ENCODE measurements around the gene LRRC53. TPM values are rescaled to one million over a fixed set of nuclear protein-coding genes. Genes with fewer than 3 reads are reported as not detected.

Gene LRRC53
- polyA plus RNA-seq, 1 of the 3 experiments (the other 2 are of a cell fraction), result not detected

DNA sequence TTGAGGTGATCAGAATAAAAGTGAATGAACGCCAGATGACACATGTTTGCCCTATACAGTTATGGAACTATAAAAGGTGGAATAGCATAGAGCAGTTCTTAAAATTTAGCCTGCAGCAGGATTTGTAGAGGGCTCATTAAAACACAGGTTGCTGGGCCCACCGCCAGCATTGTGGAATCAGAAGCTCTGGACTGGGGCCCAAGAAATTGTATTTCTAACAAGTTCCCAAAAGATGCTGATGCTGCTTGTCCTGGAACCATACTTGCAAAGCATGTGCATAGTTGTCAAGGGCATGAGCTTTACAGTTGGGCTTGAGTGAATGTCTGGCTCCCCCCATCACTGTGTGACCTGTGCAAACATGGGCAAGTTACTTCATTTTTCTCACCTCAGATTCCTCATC is 37.5 kb upstream of the LRRC53 start:
- 86% methylated on average over 2 of the region's 2 CpGs for WGBS (ENCODE audit: low lambda C conversion rate)
- POLR2A ChIA-PET, result no interaction called here
- Histone ChIP-seq H3K27ac (ENCODE audit: low read depth in 2 of 2, low read length in 1 of 2) (peak overlapping the region in 1 of 2 experiments; percentile 58; a peak in 1 of 4 replicates), H3K4me3 (ENCODE audit: low read depth in 2 of 2, low read length in 1 of 2) (no peak overlapping the region), H3K36me3 (replicated peaks in 1 of 2; ENCODE audit: control insufficient read depth in 1 of 2, insufficient read depth in 2 of 2, low read length in 1 of 2) (no peaks in the 10 kb centered on the region), H3K9me3 (no peaks in the 10 kb centered on the region), H3K27me3 (ENCODE audit: insufficient read depth) (no peaks in the 10 kb centered on the region), H3K4me1 (ENCODE audit: control insufficient read depth in 1 of 2, insufficient read depth in 2 of 2, low read depth in 1 of 2, low read length in 1 of 2) (peaks cover 0 to 12% of the 10 kb centered on the region in 2 experiments; a peak in 2 of 4 replicates), H2AFZ (ENCODE audit: low read depth) (no peak overlapping the region), H3K4me2 (no peak overlapping the region), H3K9ac (no peak overlapping the region), H3K79me2 (ENCODE audit: insufficient read depth) (no peaks in the 10 kb centered on the region), H4K20me1 (ENCODE audit: insufficient read depth) (no peaks in the 10 kb centered on the region), H3K9me2 (no peaks in the 10 kb centered on the region), H3F3A (replicated peaks; ENCODE audit: insufficient read depth) (no peaks in the 10 kb centered on the region)
- CTCF ChIA-PET, result interaction anchor here (1.2 kb wide), 1 partner anchor 18 kb away, joined by 6 read pairs; no protein-coding TSS in a partner anchor
- TF ChIP-seq, protein P1, sequence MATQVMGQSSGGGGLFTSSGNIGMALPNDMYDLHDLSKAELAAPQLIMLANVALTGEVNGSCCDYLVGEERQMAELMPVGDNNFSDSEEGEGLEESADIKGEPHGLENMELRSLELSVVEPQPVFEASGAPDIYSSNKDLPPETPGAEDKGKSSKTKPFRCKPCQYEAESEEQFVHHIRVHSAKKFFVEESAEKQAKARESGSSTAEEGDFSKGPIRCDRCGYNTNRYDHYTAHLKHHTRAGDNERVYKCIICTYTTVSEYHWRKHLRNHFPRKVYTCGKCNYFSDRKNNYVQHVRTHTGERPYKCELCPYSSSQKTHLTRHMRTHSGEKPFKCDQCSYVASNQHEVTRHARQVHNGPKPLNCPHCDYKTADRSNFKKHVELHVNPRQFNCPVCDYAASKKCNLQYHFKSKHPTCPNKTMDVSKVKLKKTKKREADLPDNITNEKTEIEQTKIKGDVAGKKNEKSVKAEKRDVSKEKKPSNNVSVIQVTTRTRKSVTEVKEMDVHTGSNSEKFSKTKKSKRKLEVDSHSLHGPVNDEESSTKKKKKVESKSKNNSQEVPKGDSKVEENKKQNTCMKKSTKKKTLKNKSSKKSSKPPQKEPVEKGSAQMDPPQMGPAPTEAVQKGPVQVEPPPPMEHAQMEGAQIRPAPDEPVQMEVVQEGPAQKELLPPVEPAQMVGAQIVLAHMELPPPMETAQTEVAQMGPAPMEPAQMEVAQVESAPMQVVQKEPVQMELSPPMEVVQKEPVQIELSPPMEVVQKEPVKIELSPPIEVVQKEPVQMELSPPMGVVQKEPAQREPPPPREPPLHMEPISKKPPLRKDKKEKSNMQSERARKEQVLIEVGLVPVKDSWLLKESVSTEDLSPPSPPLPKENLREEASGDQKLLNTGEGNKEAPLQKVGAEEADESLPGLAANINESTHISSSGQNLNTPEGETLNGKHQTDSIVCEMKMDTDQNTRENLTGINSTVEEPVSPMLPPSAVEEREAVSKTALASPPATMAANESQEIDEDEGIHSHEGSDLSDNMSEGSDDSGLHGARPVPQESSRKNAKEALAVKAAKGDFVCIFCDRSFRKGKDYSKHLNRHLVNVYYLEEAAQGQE (IDR thresholded peaks at IDR 0.05; ENCODE audit: low read depth, low read length), result no peak
- TF ChIP-seq POLR2AphosphoS5 (IDR thresholded peaks at IDR 0.05; ENCODE audit: low read depth, low read length), result no peak
- no peak for TF ChIP-seq GABPA (IDR thresholded peaks at IDR 0.05; ENCODE audit: low read depth)
- no peak for TF ChIP-seq EZH2phosphoT487 (IDR thresholded peaks at IDR 0.05; ENCODE audit: borderline replicate concordance, low read depth)
- TF ChIP-seq GATA2 (CRISPR knock-in tag; IDR thresholded peaks at IDR 0.05), result no peak
- no peak for TF ChIP-seq RFX5 (IDR thresholded peaks at IDR 0.05; ENCODE audit: low read length)
- TF ChIP-seq TCF12 (IDR thresholded peaks at IDR 0.05), result no peak
- TF ChIP-seq, protein P2, sequence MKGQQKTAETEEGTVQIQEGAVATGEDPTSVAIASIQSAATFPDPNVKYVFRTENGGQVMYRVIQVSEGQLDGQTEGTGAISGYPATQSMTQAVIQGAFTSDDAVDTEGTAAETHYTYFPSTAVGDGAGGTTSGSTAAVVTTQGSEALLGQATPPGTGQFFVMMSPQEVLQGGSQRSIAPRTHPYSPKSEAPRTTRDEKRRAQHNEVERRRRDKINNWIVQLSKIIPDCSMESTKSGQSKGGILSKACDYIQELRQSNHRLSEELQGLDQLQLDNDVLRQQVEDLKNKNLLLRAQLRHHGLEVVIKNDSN (IDR thresholded peaks at IDR 0.05; ENCODE audit: borderline replicate concordance, low read depth), result no peak
- TF ChIP-seq, protein P3, sequence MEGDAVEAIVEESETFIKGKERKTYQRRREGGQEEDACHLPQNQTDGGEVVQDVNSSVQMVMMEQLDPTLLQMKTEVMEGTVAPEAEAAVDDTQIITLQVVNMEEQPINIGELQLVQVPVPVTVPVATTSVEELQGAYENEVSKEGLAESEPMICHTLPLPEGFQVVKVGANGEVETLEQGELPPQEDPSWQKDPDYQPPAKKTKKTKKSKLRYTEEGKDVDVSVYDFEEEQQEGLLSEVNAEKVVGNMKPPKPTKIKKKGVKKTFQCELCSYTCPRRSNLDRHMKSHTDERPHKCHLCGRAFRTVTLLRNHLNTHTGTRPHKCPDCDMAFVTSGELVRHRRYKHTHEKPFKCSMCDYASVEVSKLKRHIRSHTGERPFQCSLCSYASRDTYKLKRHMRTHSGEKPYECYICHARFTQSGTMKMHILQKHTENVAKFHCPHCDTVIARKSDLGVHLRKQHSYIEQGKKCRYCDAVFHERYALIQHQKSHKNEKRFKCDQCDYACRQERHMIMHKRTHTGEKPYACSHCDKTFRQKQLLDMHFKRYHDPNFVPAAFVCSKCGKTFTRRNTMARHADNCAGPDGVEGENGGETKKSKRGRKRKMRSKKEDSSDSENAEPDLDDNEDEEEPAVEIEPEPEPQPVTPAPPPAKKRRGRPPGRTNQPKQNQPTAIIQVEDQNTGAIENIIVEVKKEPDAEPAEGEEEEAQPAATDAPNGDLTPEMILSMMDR (IDR thresholded peaks at IDR 0.05), result no peak
- no peak for TF ChIP-seq NFIC (IDR thresholded peaks at IDR 0.05; ENCODE audit: borderline replicate concordance)
- TF ChIP-seq, protein P4, sequence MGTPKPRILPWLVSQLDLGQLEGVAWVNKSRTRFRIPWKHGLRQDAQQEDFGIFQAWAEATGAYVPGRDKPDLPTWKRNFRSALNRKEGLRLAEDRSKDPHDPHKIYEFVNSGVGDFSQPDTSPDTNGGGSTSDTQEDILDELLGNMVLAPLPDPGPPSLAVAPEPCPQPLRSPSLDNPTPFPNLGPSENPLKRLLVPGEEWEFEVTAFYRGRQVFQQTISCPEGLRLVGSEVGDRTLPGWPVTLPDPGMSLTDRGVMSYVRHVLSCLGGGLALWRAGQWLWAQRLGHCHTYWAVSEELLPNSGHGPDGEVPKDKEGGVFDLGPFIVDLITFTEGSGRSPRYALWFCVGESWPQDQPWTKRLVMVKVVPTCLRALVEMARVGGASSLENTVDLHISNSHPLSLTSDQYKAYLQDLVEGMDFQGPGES (IDR thresholded peaks at IDR 0.05; ENCODE audit: low read depth, low read length), result no peak
- DNase-seq, result no peak
